PFSK-1 (cell line): ENCODE data around the gene STPG4.

Experiments
- POLR2AphosphoS5 ChIP-seq: IDR thresholded peaks from 2 replicates; pipeline ENCODE4 v1.6.1; 2012; ENCODE audit warnings: low read depth, mild to moderate bottlenecking, control low read depth, low read length, moderate library complexity
- SIN3A ChIP-seq: IDR thresholded peaks from 2 replicates; pipeline ENCODE4 v1.6.1; 2012; ENCODE audit warnings: mild to moderate bottlenecking, low read length, moderate library complexity, borderline replicate concordance; ENCODE audit not compliant: insufficient read depth
- TAF1 ChIP-seq: IDR thresholded peaks from 2 replicates; pipeline ENCODE4 v1.6.1; 2012; ENCODE audit warnings: low read length, control low read depth, borderline replicate concordance; ENCODE audit not compliant: insufficient read depth
- TF ChIP-seq, protein P1 (sequence below), 2 experiments: IDR thresholded peaks; 2 replicates each; pipeline versions ENCODE4 v1.6.1 to v1.8.0; 2011 to 2012; ENCODE audit warnings: low read depth in 2 of 2, low read length in 2 of 2, control low read depth in 1 of 2, inconsistent platforms in 1 of 2, mild to moderate bottlenecking in 1 of 2, moderate library complexity in 1 of 2; ENCODE audit not compliant: insufficient read depth in 1 of 2

DNA sequence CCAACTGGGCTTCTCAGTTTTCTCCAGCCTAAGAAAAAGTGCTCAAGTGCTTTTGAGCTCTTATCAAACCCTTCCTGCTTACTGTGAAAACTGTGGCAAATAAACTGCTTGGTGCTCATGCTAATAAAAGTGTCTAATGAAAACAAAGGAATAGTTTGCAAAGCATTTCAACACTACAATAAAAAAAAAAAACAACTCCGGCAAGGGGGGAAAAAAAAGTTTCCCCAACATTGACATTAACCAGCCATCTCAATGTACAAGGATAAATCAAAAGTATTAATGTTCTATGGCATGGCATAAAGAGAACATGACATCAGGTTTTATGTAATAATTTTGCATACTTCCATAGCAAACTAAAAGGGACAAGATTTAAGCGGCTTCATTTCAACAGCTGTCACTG is 14.7 kb upstream of the STPG4 start:
- 0 out of 2 replicates have a peak, but pooled peaks have one; percentile 45 for TF ChIP-seq POLR2AphosphoS5
- TF ChIP-seq, protein P1, sequence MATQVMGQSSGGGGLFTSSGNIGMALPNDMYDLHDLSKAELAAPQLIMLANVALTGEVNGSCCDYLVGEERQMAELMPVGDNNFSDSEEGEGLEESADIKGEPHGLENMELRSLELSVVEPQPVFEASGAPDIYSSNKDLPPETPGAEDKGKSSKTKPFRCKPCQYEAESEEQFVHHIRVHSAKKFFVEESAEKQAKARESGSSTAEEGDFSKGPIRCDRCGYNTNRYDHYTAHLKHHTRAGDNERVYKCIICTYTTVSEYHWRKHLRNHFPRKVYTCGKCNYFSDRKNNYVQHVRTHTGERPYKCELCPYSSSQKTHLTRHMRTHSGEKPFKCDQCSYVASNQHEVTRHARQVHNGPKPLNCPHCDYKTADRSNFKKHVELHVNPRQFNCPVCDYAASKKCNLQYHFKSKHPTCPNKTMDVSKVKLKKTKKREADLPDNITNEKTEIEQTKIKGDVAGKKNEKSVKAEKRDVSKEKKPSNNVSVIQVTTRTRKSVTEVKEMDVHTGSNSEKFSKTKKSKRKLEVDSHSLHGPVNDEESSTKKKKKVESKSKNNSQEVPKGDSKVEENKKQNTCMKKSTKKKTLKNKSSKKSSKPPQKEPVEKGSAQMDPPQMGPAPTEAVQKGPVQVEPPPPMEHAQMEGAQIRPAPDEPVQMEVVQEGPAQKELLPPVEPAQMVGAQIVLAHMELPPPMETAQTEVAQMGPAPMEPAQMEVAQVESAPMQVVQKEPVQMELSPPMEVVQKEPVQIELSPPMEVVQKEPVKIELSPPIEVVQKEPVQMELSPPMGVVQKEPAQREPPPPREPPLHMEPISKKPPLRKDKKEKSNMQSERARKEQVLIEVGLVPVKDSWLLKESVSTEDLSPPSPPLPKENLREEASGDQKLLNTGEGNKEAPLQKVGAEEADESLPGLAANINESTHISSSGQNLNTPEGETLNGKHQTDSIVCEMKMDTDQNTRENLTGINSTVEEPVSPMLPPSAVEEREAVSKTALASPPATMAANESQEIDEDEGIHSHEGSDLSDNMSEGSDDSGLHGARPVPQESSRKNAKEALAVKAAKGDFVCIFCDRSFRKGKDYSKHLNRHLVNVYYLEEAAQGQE (IDR thresholded peaks at IDR 0.05; ENCODE audit: insufficient read depth in 1 of 2, low read depth in 2 of 2, low read length in 2 of 2): no peak
- TF ChIP-seq TAF1: no peak
- no peak for TF ChIP-seq SIN3A
